Astrocyte (in vitro differentiated cells and primary cell): ENCODE results near the gene GLRX2.

Experiments used
- CTCF ChIP-seq: IDR thresholded peaks from 2 replicates; pipeline ENCODE4 v1.5.1; 2011; ENCODE audit warnings: low read depth, mild to moderate bottlenecking, inconsistent platforms, low read length, moderate library complexity; ENCODE audit not compliant: insufficient read depth
- EZH2 ChIP-seq: IDR thresholded peaks from 2 replicates; pipeline ENCODE4 v1.6.1; 2012; ENCODE audit warnings: mild to moderate bottlenecking, low read length, inconsistent platforms; ENCODE audit not compliant: insufficient read depth

DNA sequence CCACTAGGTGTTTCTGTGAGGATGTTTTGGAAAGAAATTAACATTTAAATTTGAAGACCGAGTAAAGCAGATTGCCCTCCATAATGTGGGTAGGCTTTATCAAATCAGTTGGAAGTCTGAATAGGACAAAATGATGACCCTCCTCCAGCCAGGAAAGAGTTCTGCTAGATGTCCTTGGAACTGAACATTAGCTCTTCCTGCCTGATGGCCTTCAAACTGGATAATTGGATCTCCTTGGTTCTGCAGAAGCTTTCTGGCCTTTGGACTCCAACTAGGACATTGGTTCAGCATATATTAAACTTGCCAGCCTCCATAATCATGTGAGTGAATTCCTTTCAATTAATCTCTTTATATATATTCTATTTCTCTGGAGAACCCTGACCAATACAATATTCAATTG, 4.4 kb upstream of the GLRX2 start:
- TF ChIP-seq CTCF: no peak
- TF ChIP-seq EZH2: no peak
